ENCODE data around the gene UAP1.

Gene UAP1

GRCh38 chr1:162645666-162646065 lies 84.1 kb downstream of the UAP1 start:
- H3F3A ChIP-seq (ENCODE audit: low read depth): no peaks in the 10 kb centered on the region
- H2AFZ ChIP-seq (ENCODE audit: low read length): no peak overlapping the region
- no peak overlapping the region for H3K9ac ChIP-seq (ENCODE audit: low read depth, low read length, poor library complexity, severe bottlenecking)
- H4K20me1 ChIP-seq (ENCODE audit: insufficient read depth, low read length, poor library complexity, severe bottlenecking): no peaks in the 10 kb centered on the region
- H3K79me2 ChIP-seq (ENCODE audit: insufficient read depth, low read length): no peaks in the 10 kb centered on the region
- H3K27me3 ChIP-seq (ENCODE audit: insufficient read depth, low read length, poor library complexity, severe bottlenecking): no peaks in the 10 kb centered on the region
- no peaks in the 10 kb centered on the region for H3K36me3 ChIP-seq (ENCODE audit: insufficient read depth, low read length)
- H3K4me3 ChIP-seq (ENCODE audit: low read length, poor library complexity, severe bottlenecking): no peak overlapping the region
- H3K9me2 ChIP-seq (replicated peaks; ENCODE audit: low read depth, low read length): no peaks in the 10 kb centered on the region
- H3K4me2 ChIP-seq (ENCODE audit: low read depth, low read length, poor library complexity, severe bottlenecking): no peak overlapping the region
- TF ChIP-seq CTCF (conservative IDR thresholded peaks at IDR 0.05; ENCODE audit: low read length) (no peak), EZH2phosphoT487 (IDR thresholded peaks at IDR 0.05; ENCODE audit: borderline replicate concordance) (no peak)
- no peaks in the 10 kb centered on the region for H3K9me3 ChIP-seq (ENCODE audit: insufficient read depth, low read depth, low read length)
- H3K4me1 ChIP-seq (ENCODE audit: insufficient read depth, low read length, poor library complexity, severe bottlenecking): no peaks in the 10 kb centered on the region

- Histone ChIP-seq H3K36me3 (ENCODE audit: insufficient read depth, low read length) (no peaks in the 10 kb centered on the region), H3K9me2 (replicated peaks; ENCODE audit: low read depth, low read length) (no peaks in the 10 kb centered on the region), H3K4me1 (ENCODE audit: insufficient read depth, low read length, poor library complexity, severe bottlenecking) (no peaks in the 10 kb centered on the region), H3F3A (ENCODE audit: low read depth) (no peaks in the 10 kb centered on the region), H3K4me2 (ENCODE audit: low read depth, low read length, poor library complexity, severe bottlenecking) (no peak overlapping the region), H3K4me3 (ENCODE audit: low read length, poor library complexity, severe bottlenecking) (no peak overlapping the region), H3K9ac (ENCODE audit: low read depth, low read length, poor library complexity, severe bottlenecking) (no peak overlapping the region), H3K9me3 (ENCODE audit: insufficient read depth, low read depth, low read length) (no peaks in the 10 kb centered on the region), H2AFZ (ENCODE audit: low read length) (no peak overlapping the region), H3K79me2 (ENCODE audit: insufficient read depth, low read length) (no peaks in the 10 kb centered on the region), H4K20me1 (ENCODE audit: insufficient read depth, low read length, poor library complexity, severe bottlenecking) (no peaks in the 10 kb centered on the region), H3K27me3 (ENCODE audit: insufficient read depth, low read length, poor library complexity, severe bottlenecking) (no peaks in the 10 kb centered on the region)
- TF ChIP-seq CTCF (conservative IDR thresholded peaks at IDR 0.05; ENCODE audit: low read length) (no peak), EZH2phosphoT487 (IDR thresholded peaks at IDR 0.05; ENCODE audit: borderline replicate concordance) (no peak)
These were observed 88.1 kb downstream of the UAP1 start for GRCh38 chr1:162649583-162649982.

Measured in Loucy (cell line).